ENCODE results near the gene PRELID1. TPM values are rescaled to one million over a fixed set of nuclear protein-coding genes. Genes with fewer than 3 reads are reported as not detected.

Gene PRELID1
- total and polyA plus RNA-seq, 4 donors: 43.3 to 236 (median 133) TPM

- DNase-seq (no peak), ATAC-seq (ENCODE audit: insufficient read depth, low FRiP score) (no peak)
- Histone ChIP-seq H3K9ac (ENCODE audit: insufficient read depth in 1 of 2, low read length in 2 of 2) (no peak overlapping the region), H3K27me3 (ENCODE audit: control insufficient read depth in 3 of 3, insufficient read depth in 3 of 3, low read length in 2 of 3) (no peaks in the 10 kb centered on the region), H3K4me1 (ENCODE audit: control insufficient read depth in 5 of 5, insufficient read depth in 5 of 5, low read length in 5 of 5) (peaks cover 0 to 10% (median 0%) of the 10 kb centered on the region in 5 donors), H3K4me3 (no peak overlapping the region), H3K27ac (ENCODE audit: low read depth in 1 of 2, low read length in 1 of 2) (no peak overlapping the region), H3K9me3 (ENCODE audit: control insufficient read depth in 4 of 4, insufficient read depth in 3 of 4, low read length in 3 of 4) (no peaks in the 10 kb centered on the region), H3K36me3 (ENCODE audit: control insufficient read depth in 4 of 4, insufficient read depth in 4 of 4, low read length in 4 of 4) (peaks cover 19 to 50% (median 40%) of the 10 kb centered on the region in 4 donors)
- WGBS, 2 donors: 90 to 91% methylated on average over 3 of the region's 3 CpGs
- TF ChIP-seq CTCF (IDR thresholded peaks at IDR 0.05; ENCODE audit: control extremely low read depth, extremely low read depth): no peak
Observed at GRCh38 chr5:177294632-177295031, 9.0 kb upstream of the PRELID1 start.

- peaks cover 0 to 12% (median 6%) of the 10 kb centered on the region in 5 donors for H3K4me1 ChIP-seq (ENCODE audit: control insufficient read depth in 5 of 5, insufficient read depth in 5 of 5, low read length in 5 of 5)
- WGBS, 2 donors: 42 to 73% methylated on average over 9 of the region's 9 CpGs
- TF ChIP-seq CTCF (IDR thresholded peaks at IDR 0.05; ENCODE audit: control extremely low read depth, extremely low read depth): no peak
- H3K4me3 ChIP-seq: no peak overlapping the region
- H3K27me3 ChIP-seq (ENCODE audit: control insufficient read depth in 3 of 3, insufficient read depth in 3 of 3, low read length in 2 of 3): no peaks in the 10 kb centered on the region
- H3K27ac ChIP-seq (ENCODE audit: low read depth in 1 of 2, low read length in 1 of 2): no peak overlapping the region
- H3K9me3 ChIP-seq (ENCODE audit: control insufficient read depth in 4 of 4, insufficient read depth in 3 of 4, low read length in 3 of 4): no peaks in the 10 kb centered on the region
- ATAC-seq (ENCODE audit: insufficient read depth, low FRiP score) (no peak), DNase-seq (no peak)
- H3K9ac ChIP-seq (ENCODE audit: insufficient read depth in 1 of 2, low read length in 2 of 2): no peak overlapping the region
- H3K36me3 ChIP-seq (ENCODE audit: control insufficient read depth in 4 of 4, insufficient read depth in 4 of 4, low read length in 4 of 4): peaks cover 19 to 48% (median 39%) of the 10 kb centered on the region in 4 donors
Observed at GRCh38 chr5:177295924-177296323, 7.7 kb upstream of the PRELID1 start.

GRCh38 chr5:177296581-177296980, 7.0 kb upstream of the PRELID1 start:
- Histone ChIP-seq H3K9me3 (ENCODE audit: control insufficient read depth in 4 of 4, insufficient read depth in 3 of 4, low read length in 3 of 4) (no peaks in the 10 kb centered on the region), H3K9ac (ENCODE audit: insufficient read depth in 1 of 2, low read length in 2 of 2) (no peak overlapping the region), H3K27ac (ENCODE audit: low read depth in 1 of 2, low read length in 1 of 2) (peak overlapping the region in 1 of 2 donors; percentile 54), H3K4me1 (ENCODE audit: control insufficient read depth in 5 of 5, insufficient read depth in 5 of 5, low read length in 5 of 5) (peaks cover 0 to 19% (median 13%) of the 10 kb centered on the region in 5 donors), H3K4me3 (no peak overlapping the region), H3K27me3 (ENCODE audit: control insufficient read depth in 3 of 3, insufficient read depth in 3 of 3, low read length in 2 of 3) (no peaks in the 10 kb centered on the region), H3K36me3 (ENCODE audit: control insufficient read depth in 4 of 4, insufficient read depth in 4 of 4, low read length in 4 of 4) (peaks cover 17 to 47% (median 38%) of the 10 kb centered on the region in 4 donors)
- WGBS, 2 donors: 31 to 33% methylated on average over 4 of the region's 4 CpGs
- TF ChIP-seq CTCF (IDR thresholded peaks at IDR 0.05; ENCODE audit: control extremely low read depth, extremely low read depth): no peak
- ATAC-seq (ENCODE audit: insufficient read depth, low FRiP score) (no peak), DNase-seq (no peak)

- Histone ChIP-seq H3K36me3 (ENCODE audit: control insufficient read depth in 4 of 4, insufficient read depth in 4 of 4, low read length in 4 of 4) (peaks cover 10 to 41% (median 31%) of the 10 kb centered on the region in 4 donors), H3K9ac (ENCODE audit: insufficient read depth in 1 of 2, low read length in 2 of 2) (no peak overlapping the region), H3K27ac (ENCODE audit: low read depth in 1 of 2, low read length in 1 of 2) (no peak overlapping the region), H3K9me3 (ENCODE audit: control insufficient read depth in 4 of 4, insufficient read depth in 3 of 4, low read length in 3 of 4) (no peaks in the 10 kb centered on the region), H3K4me3 (no peak overlapping the region), H3K27me3 (ENCODE audit: control insufficient read depth in 3 of 3, insufficient read depth in 3 of 3, low read length in 2 of 3) (no peaks in the 10 kb centered on the region), H3K4me1 (ENCODE audit: control insufficient read depth in 5 of 5, insufficient read depth in 5 of 5, low read length in 5 of 5) (peaks cover 0 to 29% (median 18%) of the 10 kb centered on the region in 5 donors)
- no peak for ATAC-seq (ENCODE audit: insufficient read depth, low FRiP score)
- DNase-seq: no peak
- 68 to 75% methylated on average over 2 of the region's 2 CpGs for WGBS, 2 donors
- TF ChIP-seq CTCF (IDR thresholded peaks at IDR 0.05; ENCODE audit: control extremely low read depth, extremely low read depth): no peak
Observed at GRCh38 chr5:177297922-177298321, 5.7 kb upstream of the PRELID1 start.
